HG03108 (cell line): ENCODE data around the gene RANBP3L.
"Not testable (repeated sequence)": the region's sequence is repeated elsewhere in the genome, so short reads cannot be mapped to it uniquely, and the experiment has no call there.

Source experiments
- ATAC-seq: cut with Tn5 transposase; IDR thresholded peaks from one replicate; pipeline ENCODE4 v1.9.1; 2021; ENCODE audit warnings: moderate library complexity; ENCODE audit not compliant: unreplicated experiment

Gene RANBP3L

GRCh38 chr5:36301858-36302603 lies at the start of gene RANBP3L:
Gene RANBP3L (minus strand): TSS chr5:36301902. CDS start chr5:36301416, 486 bp downstream.
- ATAC-seq, result no peak

- ATAC-seq, result no peak
Observed at GRCh38 chr5:36346896-36347690, 45.4 kb upstream of the RANBP3L start.

- no peak for ATAC-seq
Observed at GRCh38 chr5:36344899-36345298, 43.2 kb upstream of the RANBP3L start.

- not testable (repeated sequence) for ATAC-seq
Observed at GRCh38 chr5:36341720-36342119, 40.0 kb upstream of the RANBP3L start.

GRCh38 chr5:36337597-36337996 lies 35.9 kb upstream of the RANBP3L start:
- no peak for ATAC-seq

- no peak for ATAC-seq
Observed at GRCh38 chr5:36334315-36334714, 32.6 kb upstream of the RANBP3L start.

GRCh38 chr5:36332720-36333119 lies 31.0 kb upstream of the RANBP3L start:
- not testable (repeated sequence) for ATAC-seq

- no peak for ATAC-seq
Observed at GRCh38 chr5:36325196-36325595, 23.5 kb upstream of the RANBP3L start.

- no peak for ATAC-seq
Observed at GRCh38 chr5:36323926-36324781, 22.5 kb upstream of the RANBP3L start.

- ATAC-seq, result no peak
Observed at GRCh38 chr5:36312953-36313672, 11.4 kb upstream of the RANBP3L start.

- ATAC-seq, result no peak
Observed at GRCh38 chr5:36311956-36312355, 10.3 kb upstream of the RANBP3L start.

- no peak for ATAC-seq
Observed at GRCh38 chr5:36310138-36310537, 8.4 kb upstream of the RANBP3L start.

- peak; percentile 56 for ATAC-seq
Observed at GRCh38 chr5:36305571-36306326, 4.0 kb upstream of the RANBP3L start.

GRCh38 chr5:36304095-36304805 lies 2.5 kb upstream of the RANBP3L start:
- ATAC-seq, result no peak

- no peak for ATAC-seq
Observed at GRCh38 chr5:36300927-36301540, 668 bp downstream of the RANBP3L start.

- no peak for ATAC-seq
Observed at GRCh38 chr5:36300191-36300926, 1.3 kb downstream of the RANBP3L start.

- ATAC-seq, result no peak
Observed at GRCh38 chr5:36298552-36298951, 3.1 kb downstream of the RANBP3L start.

GRCh38 chr5:36297653-36298052 lies 4.0 kb downstream of the RANBP3L start:
- no peak for ATAC-seq
